Measurements from ENCODE around the gene YWHAG. TPM values are rescaled to one million over a fixed set of nuclear protein-coding genes. Genes with fewer than 3 reads are reported as not detected.

YWHAG gene
- total RNA-seq, 1 experiment from 2014 or later, result 192 TPM

GRCh38 chr7:76291351-76292212, 67.2 kb downstream of the YWHAG start:
- H3K4me1 Mint-ChIP-seq, result peaks cover 39% of the 10 kb centered on the region
- no peaks in the 10 kb centered on the region for H3K36me3 Mint-ChIP-seq
- ChIA-PET CTCF (interaction anchor here (0.5 to 4.1 kb wide), 20 partner anchors 9 to 244 kb away, joined by 3 to 90 read pairs (median 8); partner anchors contain the start of genes HSPB1, MDH2, SRRM3 and STYXL1), POLR2A (interaction anchor here (0.6 to 1.6 kb wide), 6 partner anchors 12 to 125 kb away, joined by 3 to 9 read pairs (median 4); no protein-coding TSS in a partner anchor)
- no peaks in the 10 kb centered on the region for H3K9me3 Mint-ChIP-seq
- peaks cover 3% of the 10 kb centered on the region for H3K27me3 Mint-ChIP-seq (ENCODE audit: low read depth)
- H3K4me3 Mint-ChIP-seq, result no peak overlapping the region
- ATAC-seq (peak; percentile 79), DNase-seq (ENCODE audit: low spot score) (peak; percentile 93)
- H3K27ac Mint-ChIP-seq, result peak overlapping the region; percentile 96
- TF ChIP-seq ZMAT4 (CRISPR knock-in tag; IDR thresholded peaks at IDR 0.05), result no peak
- TF ChIP-seq PRRX2 (CRISPR knock-in tag; IDR thresholded peaks at IDR 0.05), result no peak
- no peak for TF ChIP-seq GTF2I (CRISPR knock-in tag; conservative IDR thresholded peaks at IDR 0.05)
- TF ChIP-seq ZNF532 (CRISPR knock-in tag; IDR thresholded peaks at IDR 0.05; ENCODE audit: borderline replicate concordance), result no peak
- peak; percentile 9; the same call in 1 of the 2 replicates for TF ChIP-seq PRDM15 (CRISPR knock-in tag; IDR thresholded peaks at IDR 0.05)
- TF ChIP-seq ZNF671 (CRISPR knock-in tag; IDR thresholded peaks at IDR 0.05), result no peak
- no peak for TF ChIP-seq RELA (CRISPR knock-in tag; IDR thresholded peaks at IDR 0.05; ENCODE audit: borderline replicate concordance)
- TF ChIP-seq ZSCAN18 (CRISPR knock-in tag; IDR thresholded peaks at IDR 0.05), result no peak
- no peak for TF ChIP-seq ZNF281 (CRISPR knock-in tag; IDR thresholded peaks at IDR 0.05)
- TF ChIP-seq ETV6 (CRISPR knock-in tag; IDR thresholded peaks at IDR 0.05), result 0 out of 2 replicates have a peak, but pooled peaks have one; percentile 55
- no peak for TF ChIP-seq ZBTB21 (CRISPR knock-in tag; IDR thresholded peaks at IDR 0.05; ENCODE audit: borderline replicate concordance)
- TF ChIP-seq OVOL2 (CRISPR knock-in tag; IDR thresholded peaks at IDR 0.05; ENCODE audit: borderline replicate concordance), result no peak
- TF ChIP-seq CTCF (IDR thresholded peaks at IDR 0.05), result peak; percentile 97
- no peak for TF ChIP-seq CDX4 (CRISPR knock-in tag; IDR thresholded peaks at IDR 0.05; ENCODE audit: borderline replicate concordance)
- no peak for TF ChIP-seq AFF4 (CRISPR knock-in tag; IDR thresholded peaks at IDR 0.05; ENCODE audit: borderline replicate concordance)
- TF ChIP-seq NFATC4 (CRISPR knock-in tag; IDR thresholded peaks at IDR 0.05), result no peak
